ENCODE results near the gene MAIP1.

- TF ChIP-seq, protein P1, sequence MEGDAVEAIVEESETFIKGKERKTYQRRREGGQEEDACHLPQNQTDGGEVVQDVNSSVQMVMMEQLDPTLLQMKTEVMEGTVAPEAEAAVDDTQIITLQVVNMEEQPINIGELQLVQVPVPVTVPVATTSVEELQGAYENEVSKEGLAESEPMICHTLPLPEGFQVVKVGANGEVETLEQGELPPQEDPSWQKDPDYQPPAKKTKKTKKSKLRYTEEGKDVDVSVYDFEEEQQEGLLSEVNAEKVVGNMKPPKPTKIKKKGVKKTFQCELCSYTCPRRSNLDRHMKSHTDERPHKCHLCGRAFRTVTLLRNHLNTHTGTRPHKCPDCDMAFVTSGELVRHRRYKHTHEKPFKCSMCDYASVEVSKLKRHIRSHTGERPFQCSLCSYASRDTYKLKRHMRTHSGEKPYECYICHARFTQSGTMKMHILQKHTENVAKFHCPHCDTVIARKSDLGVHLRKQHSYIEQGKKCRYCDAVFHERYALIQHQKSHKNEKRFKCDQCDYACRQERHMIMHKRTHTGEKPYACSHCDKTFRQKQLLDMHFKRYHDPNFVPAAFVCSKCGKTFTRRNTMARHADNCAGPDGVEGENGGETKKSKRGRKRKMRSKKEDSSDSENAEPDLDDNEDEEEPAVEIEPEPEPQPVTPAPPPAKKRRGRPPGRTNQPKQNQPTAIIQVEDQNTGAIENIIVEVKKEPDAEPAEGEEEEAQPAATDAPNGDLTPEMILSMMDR (IDR thresholded peaks at IDR 0.05) = no peak
- TF ChIP-seq ZFX (IDR thresholded peaks at IDR 0.05; ENCODE audit: borderline replicate concordance) = no peak
Observed at GRCh38 chr2:199946836-199947235, 8.5 kb upstream of the MAIP1 start.
